ENCODE measurements around the gene TRHDE. TPM values are rescaled to one million over a fixed set of nuclear protein-coding genes. Genes with fewer than 3 reads are reported as not detected.
"Not testable (repeated sequence)": the region's sequence is repeated elsewhere in the genome, so short reads cannot be mapped to it uniquely, and the experiment has no call there.

Gene TRHDE
- total and polyA plus RNA-seq, 8 donors = 1.9 to 30.2 (median 17.9) TPM

DNA sequence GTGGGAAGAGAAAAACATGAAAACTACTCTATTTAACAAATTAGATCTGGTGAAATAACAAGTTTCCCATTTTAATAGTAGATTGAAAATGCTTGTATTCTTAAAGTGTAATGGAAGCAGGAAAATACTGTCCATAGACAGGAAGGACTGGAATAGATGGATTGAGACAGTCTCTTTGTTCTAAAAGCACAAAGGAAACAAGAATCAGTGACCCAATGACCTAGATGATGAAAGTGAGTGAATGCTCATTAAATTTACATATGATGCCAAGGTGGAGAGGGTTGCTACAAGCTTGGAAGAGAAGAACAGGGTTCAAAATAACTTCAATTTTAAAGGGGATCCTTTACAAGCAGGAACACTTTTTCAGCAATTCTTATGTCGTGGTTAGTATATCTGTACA lies 233.1 kb downstream of the TRHDE start:
- WGBS, 2 donors = 90 to 94% methylated on average over 1 of the region's 1 CpG
- FAIRE-seq (no peak), ATAC-seq (no peak), DNase-seq (no peak)
- TF ChIP-seq, protein P1, sequence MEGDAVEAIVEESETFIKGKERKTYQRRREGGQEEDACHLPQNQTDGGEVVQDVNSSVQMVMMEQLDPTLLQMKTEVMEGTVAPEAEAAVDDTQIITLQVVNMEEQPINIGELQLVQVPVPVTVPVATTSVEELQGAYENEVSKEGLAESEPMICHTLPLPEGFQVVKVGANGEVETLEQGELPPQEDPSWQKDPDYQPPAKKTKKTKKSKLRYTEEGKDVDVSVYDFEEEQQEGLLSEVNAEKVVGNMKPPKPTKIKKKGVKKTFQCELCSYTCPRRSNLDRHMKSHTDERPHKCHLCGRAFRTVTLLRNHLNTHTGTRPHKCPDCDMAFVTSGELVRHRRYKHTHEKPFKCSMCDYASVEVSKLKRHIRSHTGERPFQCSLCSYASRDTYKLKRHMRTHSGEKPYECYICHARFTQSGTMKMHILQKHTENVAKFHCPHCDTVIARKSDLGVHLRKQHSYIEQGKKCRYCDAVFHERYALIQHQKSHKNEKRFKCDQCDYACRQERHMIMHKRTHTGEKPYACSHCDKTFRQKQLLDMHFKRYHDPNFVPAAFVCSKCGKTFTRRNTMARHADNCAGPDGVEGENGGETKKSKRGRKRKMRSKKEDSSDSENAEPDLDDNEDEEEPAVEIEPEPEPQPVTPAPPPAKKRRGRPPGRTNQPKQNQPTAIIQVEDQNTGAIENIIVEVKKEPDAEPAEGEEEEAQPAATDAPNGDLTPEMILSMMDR (IDR thresholded peaks at IDR 0.05) = no peak
- H3K27ac ChIP-seq = no peak overlapping the region
- no peak overlapping the region for H3K4me3 ChIP-seq
- H3K4me1 ChIP-seq = no peaks in the 10 kb centered on the region
- peaks cover 0 to 1% (median 0%) of the 10 kb centered on the region in 3 donors for H3K36me3 ChIP-seq
- H3K27me3 ChIP-seq = no peaks in the 10 kb centered on the region
- H3K9me3 ChIP-seq = no peaks in the 10 kb centered on the region
- intact Hi-C loops (cut with DNase I) = no loop called here

DNA sequence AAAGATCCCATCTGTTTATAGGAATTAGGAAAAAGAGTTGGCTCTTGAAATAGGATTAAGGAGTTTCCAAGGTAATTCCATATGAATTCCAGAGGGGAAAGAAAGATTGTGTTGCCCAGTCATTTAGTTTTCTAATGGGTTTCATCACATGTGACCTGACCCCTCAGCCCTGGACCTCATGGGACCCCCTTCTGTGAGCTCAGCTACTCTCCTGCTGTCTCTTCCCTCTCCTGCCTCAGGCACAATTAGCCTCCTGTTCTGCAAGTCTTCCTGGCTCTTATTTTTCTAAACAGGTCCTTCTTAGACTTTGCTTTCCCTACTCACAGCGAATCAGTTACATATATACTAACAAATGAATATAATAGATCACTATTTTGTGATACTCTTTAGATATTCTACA lies 237.7 kb downstream of the TRHDE start:
- peak in 1 of 6 donors; percentile 2 for DNase-seq
- no peaks in the 10 kb centered on the region for H3K9me3 ChIP-seq
- H3K4me1 ChIP-seq = peaks cover 0 to 18% (median 13%) of the 10 kb centered on the region in 3 donors
- no peak overlapping the region for H3K4me3 ChIP-seq
- 93% methylated on average over 1 of the region's 1 CpG for WGBS, 2 donors
- TF ChIP-seq, protein P1 (IDR thresholded peaks at IDR 0.05) = no peak
- H3K27ac ChIP-seq = no peak overlapping the region
- intact Hi-C loops (cut with DNase I) = no loop called here
- no peaks in the 10 kb centered on the region for H3K27me3 ChIP-seq
- no peak for ATAC-seq
- H3K36me3 ChIP-seq = no peaks in the 10 kb centered on the region
- FAIRE-seq = no peak

DNA sequence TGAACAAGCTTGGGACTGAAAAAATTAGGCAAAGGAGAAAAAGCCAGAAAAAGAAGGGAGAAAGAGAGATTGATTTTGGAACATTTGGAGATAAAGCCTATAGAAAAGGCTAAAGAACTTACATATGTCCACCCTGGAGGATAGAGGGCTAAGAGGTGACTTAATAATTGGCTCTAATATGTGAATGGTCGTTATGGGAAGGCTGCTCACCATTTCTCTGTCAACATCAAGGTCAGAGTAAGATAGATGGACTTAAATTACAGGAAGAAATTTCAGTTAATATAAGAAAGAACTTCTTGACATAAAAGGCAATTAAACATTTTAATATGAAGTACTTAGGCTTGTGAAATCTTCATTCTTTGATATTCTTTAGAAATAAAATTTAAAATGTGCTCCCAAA lies 238.6 kb downstream of the TRHDE start:
- no peak for DNase-seq
- ATAC-seq = peak in 3 of 4 donors; percentile 45 to 67 (median 65)
- WGBS, 2 donors = 4 to 8% methylated on average over 1 of the region's 1 CpG
- TF ChIP-seq, protein P1 (IDR thresholded peaks at IDR 0.05) = no peak
- intact Hi-C loops (cut with DNase I) = no loop called here
- H3K4me3 ChIP-seq = no peak overlapping the region
- H3K27me3 ChIP-seq = no peaks in the 10 kb centered on the region
- no peaks in the 10 kb centered on the region for H3K36me3 ChIP-seq
- no peaks in the 10 kb centered on the region for H3K9me3 ChIP-seq
- FAIRE-seq = no peak
- peaks cover 0 to 18% (median 13%) of the 10 kb centered on the region in 3 donors for H3K4me1 ChIP-seq
- no peak overlapping the region for H3K27ac ChIP-seq

DNA sequence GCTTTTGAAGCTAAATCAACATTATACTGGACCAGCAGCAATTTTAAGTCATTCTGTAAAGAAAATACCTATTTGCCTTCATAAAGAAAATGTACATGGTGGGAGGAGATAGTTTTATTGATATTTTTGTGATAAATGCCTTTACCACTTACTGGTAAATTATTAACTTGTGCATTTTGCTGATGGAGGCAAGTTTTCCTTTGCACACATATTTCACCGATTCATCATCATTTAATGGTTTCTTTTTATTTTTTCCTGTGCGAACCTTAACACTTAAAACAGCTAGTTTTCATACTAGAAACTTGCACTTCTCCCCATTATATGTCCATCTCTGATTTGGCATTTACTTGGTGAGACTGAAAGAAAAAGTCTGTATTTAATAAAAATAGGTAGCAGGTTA lies 239.3 kb downstream of the TRHDE start:
- intact Hi-C loops (cut with DNase I) = no loop called here
- no peak for FAIRE-seq
- Histone ChIP-seq H3K27me3 (no peaks in the 10 kb centered on the region), H3K9me3 (no peaks in the 10 kb centered on the region), H3K27ac (peak overlapping the region in 2 of 4 donors; percentile 4 to 19), H3K4me3 (no peak overlapping the region), H3K4me1 (peaks cover 0 to 18% (median 13%) of the 10 kb centered on the region in 3 donors), H3K36me3 (no peaks in the 10 kb centered on the region)
- no peak for DNase-seq
- 45 to 48% methylated on average over 2 of the region's 2 CpGs for WGBS, 2 donors
- ATAC-seq = peak in 3 of 4 donors; percentile 54 to 63 (median 55)
- TF ChIP-seq, protein P1 (IDR thresholded peaks at IDR 0.05) = no peak

DNA sequence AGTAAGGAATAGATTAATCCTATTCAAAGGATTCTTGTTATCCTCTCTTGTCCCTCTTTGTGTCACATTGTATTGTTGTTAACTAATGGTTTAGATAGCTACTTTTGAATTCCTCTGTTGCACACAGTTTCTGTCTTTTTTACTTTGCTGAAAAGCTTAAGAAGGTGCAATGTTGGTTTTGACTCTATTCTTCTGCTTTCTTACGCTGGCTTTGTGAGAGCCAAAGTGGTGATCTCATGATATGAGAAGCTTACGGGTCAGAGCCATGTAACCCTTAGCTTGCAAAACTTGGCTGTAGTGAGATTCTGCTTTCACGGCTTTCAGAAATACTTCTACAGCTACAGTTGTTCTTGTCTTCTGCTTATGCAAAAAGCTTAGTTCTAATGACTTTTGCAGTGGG lies 239.7 kb downstream of the TRHDE start:
- TF ChIP-seq, protein P1 (IDR thresholded peaks at IDR 0.05) = no peak

DNA sequence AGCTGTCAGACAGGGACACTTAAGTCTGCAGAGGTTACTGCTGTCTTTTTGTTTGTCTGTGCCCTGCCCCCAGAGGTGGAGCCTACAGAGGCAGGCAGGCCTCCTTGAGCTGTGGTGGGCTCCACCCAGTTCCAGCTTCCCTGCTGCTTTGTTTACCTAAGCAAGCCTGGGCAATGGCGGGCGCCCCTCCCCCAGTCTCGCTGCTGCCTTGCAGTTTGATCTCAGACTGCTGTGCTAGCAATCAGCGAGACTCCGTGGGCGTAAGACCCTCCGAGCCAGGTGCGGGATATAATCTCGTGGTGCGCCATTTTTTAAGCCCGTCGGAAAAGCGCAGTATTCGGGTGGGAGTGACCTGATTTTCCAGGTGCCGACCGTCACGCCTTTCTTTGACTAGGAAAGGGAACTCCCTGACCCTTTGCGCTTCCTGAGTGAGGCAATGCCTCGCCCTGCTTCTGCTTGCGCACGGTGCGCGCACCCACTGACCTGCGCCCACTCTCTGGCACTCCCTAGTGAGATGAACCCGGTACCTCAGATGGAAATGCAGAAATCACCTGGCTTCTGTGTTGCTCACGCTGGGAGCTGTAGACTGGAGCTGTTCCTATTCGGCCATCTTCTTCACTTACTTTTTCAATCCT lies 248.0 kb downstream of the TRHDE start:
- DNase-seq; H3K27ac ChIP-seq; H3K9me3 ChIP-seq; H3K4me3 ChIP-seq; FAIRE-seq; intact Hi-C loops (cut with DNase I); H3K4me1 ChIP-seq; H3K27me3 ChIP-seq; ATAC-seq; H3K36me3 ChIP-seq: not testable (repeated sequence)
- WGBS, 2 donors = 96 to 97% methylated on average over 26 to 27 of the region's 27 CpGs

More for the DNA sequence above, 239.7 kb downstream of the TRHDE start:
- Histone ChIP-seq H3K27me3 (no peaks in the 10 kb centered on the region), H3K4me1 (peaks cover 0 to 18% (median 13%) of the 10 kb centered on the region in 3 donors), H3K4me3 (no peak overlapping the region), H3K27ac (peak overlapping the region in 2 of 4 donors; percentile 4 to 19), H3K9me3 (no peaks in the 10 kb centered on the region), H3K36me3 (no peaks in the 10 kb centered on the region)
- intact Hi-C loops (cut with DNase I) = no loop called here
- no peak for FAIRE-seq
- DNase-seq = no peak
- peak; percentile 66 to 87 (median 85) for ATAC-seq
- WGBS, 2 donors = 13 to 17% methylated on average over 3 of the region's 3 CpGs
